NCI-H446 treated with DMSO at 0.1 percent for 48 hours (cell line): Measurements from ENCODE around the gene RNF34.

ENCODE experiments used
- DNase-seq: peaks from one replicate; lab custom pipeline; 2025; lab: John Stamatoyannopoulos, UW

Gene RNF34

DNA sequence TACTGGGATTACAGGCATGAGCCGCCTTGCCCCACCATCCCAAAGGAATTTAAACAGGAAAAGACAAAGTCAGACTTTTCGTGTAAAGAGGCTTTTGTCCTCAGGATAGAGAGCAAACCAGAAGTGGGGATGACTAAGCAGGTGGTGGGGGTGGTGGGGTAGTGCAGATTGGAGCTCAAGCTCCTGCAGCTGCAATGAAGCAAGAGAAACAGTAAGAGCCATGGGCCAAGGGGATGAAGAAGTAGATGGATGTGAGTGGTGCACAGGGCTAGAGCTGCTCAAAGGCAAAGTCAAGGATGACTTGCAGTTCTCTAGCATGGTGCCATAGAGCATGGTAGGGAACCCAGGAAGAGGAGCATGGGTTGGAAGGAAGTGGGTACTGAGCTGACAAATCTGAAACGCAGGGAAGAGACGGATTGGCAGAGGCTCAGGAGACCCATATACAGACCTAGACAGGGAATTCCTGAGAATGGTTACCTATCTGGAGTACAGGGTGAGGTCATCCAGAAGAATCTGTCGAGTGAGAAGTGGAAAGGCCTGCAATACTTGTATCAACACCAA, 11.4 kb upstream of the RNF34 start:
- DNase-seq, result no peak

DNA sequence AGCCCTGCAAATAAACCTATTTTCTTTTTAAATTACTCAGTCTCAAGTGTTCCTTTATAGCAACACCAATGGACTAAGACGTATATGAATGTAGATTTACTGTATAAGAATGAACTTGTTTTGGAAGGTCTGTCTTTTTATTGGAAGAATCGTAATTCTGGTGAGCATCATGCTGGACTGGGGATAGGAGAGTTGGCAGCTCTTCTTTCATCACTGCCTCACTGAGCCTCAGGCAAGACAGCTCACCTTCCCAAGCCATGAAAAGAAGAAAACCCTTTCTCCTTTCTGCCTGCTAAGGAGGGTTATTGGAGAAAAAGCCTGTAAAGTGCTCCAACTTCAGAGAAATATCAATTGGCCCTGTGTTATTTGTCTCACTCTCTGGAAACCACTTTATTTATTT, 9.1 kb upstream of the RNF34 start:
- no peak for DNase-seq

DNA sequence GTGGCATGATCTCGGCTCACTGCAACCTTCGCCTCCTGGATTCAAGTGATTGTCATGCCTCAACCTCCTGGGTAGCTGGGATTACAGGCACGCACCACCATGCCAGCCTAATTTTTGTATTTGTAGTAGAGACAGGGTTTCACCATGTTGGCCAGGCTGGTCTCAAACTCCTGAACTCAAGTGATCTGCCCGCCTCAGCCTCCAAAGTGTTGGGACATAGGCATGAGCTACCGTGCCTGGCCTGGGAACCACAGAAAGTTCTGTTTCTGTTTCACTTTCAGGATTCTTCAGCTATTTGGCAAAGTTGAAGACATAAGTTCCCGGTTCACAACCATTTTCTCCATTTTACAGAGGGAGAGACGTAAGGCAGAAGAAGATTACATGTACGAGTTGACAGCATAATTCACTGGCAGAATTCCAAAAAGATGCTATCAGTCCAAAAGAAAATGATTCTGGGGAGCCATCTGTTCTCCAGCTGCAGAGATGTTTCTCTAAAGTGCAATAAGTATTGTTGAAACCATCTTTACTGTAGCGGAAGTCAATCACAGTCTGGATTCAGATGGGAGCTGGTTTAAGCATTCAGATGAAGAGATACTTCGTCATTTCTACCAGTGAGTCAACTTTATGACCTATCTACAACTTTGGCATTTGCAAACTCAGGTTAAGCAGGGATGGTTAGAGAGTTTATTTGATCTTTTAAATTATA, 8.1 kb upstream of the RNF34 start:
- DNase-seq, result no peak

DNA sequence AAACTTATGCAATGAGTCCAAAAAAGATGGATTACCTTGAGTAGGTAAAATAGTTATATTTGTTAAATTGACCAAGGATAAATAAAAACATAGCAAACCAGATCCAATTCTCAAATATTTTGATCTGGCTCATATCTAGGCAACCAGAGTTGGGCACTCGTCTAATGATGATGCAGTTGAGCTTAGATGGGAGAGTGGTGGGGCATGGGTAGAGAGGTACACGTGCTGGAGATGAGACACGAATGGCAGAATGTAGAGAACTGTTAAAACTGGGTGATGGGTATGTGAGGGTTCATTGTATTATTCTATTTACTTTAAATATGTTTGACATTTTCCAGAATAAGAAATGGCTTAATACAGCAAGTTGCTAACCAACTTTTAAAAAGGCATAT, 7.6 kb upstream of the RNF34 start:
- no peak for DNase-seq

DNA sequence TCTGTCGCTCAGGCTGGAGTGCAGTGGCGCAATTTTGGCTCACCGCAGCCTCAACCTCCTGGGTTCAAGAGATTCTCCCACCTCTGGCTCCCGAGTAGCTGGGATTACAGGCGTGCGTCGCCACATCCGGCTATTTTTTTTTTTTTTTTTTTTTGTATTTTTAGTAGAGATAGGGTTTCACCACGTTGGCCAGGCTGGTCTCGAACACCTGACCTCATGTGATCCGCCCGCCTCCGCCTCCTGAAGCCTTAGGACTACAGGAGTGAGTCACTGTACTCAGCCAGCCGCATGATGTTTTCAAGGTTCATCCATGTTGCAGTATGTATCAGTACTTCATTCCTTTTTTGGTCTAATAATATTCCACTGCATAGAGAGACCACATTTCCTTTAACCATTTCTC, 2.4 kb upstream of the RNF34 start:
- DNase-seq, result no peak

DNA sequence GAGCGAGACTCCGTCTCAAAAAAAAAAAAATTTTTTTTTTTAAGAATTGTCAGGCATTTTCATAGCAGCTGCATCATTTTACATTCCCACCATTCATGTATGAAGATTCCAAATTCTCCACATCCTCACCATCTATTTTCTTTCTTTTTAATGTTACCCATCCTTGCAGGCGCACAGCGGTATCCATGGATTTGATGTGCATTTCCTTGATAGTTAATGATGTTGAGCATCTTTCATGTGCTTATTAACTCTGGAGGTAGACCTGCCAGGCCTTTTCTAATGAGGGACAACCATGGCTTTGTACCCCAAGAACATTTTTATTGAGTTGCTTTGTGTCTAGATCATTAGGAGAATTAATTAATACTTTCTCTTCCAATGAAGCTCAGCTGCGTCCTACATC, 1.6 kb upstream of the RNF34 start:
- DNase-seq, result no peak

DNA sequence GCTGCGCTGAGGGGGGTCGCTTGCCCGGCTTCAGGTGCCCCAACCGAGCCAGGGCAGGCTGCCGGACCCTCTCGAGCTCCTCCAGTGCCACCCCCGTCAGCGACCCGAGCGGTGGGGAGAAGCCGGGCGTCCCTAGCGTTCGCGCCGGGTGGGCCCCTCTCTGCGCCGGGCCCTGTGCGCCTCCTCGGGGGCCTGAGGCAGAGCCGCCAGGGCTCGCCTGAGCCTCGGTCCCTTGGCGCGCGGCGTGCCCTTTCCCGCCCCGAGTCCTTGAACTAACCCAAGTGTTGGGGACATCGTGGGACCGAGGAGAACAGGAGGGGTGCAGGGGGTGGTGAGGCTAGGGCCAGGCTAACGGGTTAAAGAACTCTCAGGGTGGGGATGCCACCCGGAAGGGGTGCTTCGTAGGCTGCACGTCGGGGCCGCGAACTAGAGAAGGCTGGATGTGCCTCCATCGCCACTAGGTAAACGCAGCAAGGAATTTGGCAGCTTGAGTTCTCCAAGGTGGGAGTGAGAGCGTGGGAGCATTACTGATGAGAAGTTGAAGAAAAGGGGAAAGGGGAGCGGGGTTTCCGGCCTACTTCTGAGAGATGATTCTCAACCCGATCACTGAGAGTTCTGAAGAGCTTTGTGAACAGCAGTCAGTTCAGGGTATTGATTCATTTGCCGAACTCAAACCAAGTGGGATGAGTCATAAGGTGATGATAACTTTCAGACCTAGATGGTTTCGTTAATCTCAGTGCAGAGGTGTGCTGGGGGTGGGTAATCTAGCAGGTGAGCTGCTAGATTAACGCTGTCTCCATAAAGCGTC, 618 bp downstream of the RNF34 start:
- DNase-seq, result no peak

DNA sequence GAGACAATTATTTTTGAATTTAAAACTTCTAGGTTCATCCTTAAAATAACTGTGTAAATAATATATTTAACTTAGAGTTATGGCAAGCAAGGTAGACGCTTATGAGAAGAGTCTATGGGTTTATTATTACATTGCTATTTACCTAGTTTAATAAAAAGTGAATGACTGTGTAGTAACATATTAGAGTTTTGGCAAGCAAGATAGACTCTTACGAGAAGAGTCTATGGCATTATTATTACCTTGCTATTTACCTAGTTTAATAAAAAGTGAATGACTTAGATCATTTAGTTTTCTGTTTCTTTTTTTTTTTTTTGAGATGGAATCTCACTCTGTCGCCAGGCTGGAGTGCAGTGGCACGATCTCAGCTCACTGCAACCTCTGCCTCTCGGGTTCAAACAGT, 3.8 kb downstream of the RNF34 start:
- DNase-seq, result no peak

DNA sequence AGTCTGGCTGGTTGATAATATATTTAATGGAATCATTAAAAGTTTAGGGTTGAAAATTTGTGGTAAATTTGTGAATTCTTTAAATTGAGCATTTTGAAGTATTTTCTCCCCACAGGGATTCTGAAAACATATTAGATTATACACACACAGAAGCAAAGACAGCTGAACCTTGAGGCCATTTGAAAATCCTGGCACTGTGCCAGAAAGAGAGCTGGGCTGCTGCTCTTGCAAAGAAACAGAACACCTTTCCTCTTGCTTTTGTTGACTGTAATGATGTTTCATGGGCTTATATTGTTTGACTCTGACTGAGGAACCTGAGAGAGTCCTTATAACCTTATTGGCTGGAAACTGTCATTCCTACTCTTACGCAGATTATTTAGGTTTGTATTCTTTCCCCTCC, 4.8 kb downstream of the RNF34 start:
- no peak for DNase-seq

DNA sequence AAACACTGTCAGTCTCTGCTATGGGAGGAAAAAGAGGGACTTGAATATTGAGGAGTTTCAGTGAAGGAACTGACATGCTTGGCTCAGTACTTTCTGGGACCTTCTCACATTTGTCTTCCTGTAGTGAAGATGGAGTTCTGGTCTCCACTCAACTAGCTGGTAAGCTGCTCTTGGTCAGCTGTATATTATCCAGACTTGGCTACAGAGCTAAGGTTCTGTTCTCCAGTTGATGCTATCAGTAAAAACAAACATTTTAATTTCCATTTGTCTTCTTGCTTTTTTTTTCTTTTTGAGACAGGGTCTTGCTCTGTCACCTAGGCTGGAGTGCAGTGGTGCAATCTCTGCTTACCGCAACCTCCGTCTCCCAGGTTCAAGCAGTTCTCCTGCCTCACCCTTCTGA, 5.3 kb downstream of the RNF34 start:
- DNase-seq, result no peak

DNA sequence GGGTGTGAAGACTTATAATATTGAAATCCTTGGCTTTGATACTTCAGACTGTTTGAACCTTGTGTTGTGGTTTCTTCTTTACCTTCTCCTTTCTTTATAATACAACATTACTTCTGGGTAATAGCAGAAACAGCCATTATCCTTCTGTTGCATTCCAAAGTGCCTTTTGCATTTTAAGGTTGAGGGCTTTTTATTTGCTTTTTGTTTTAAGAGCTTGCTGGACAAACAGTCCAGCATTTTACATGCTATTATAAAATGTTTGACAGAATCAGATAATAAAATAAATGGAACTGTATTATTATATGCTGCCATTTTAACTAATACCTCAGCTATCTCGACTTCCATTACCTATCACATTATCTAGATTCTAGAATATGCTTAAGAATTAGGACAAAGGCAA, 14.0 kb downstream of the RNF34 start:
- DNase-seq, result no peak

DNA sequence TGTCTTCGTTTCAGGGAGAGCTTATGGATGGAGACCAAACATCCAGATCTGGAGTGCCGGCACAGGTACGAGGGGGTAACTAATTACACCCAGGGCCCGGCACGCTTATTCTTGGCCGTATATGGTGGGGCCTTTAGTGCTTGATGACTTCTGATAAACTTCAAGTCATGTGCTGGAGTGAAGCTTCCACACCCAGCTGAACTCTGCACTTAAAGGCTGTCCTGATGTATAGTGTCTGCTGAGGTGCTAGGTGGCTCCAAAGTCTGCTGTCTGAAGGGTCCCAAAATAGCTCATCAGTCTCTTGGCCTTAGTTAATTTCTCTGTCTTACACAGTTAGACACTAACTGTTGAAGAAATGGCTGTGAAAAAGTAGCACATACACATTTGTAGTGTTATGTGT, 17.9 kb downstream of the RNF34 start:
- no peak for DNase-seq

DNA sequence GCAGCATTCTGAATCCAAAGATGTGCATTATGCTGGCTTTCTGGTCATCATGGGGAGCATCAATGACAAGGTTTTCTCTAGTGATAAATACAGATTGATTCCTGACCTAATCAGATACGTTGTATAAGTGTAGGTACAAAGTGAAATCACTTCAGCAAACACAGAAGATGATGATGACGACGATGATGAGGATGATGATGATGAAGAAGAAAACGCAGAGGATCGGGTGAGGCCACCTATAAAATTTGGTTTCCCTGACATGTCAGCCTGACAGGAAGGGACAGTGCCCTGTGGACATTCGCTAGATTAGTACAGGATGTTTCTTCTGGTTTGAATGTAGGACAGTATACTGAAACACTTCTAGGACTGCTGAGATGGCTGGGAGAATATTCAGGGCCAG, 20.2 kb downstream of the RNF34 start:
- DNase-seq, result no peak

DNA sequence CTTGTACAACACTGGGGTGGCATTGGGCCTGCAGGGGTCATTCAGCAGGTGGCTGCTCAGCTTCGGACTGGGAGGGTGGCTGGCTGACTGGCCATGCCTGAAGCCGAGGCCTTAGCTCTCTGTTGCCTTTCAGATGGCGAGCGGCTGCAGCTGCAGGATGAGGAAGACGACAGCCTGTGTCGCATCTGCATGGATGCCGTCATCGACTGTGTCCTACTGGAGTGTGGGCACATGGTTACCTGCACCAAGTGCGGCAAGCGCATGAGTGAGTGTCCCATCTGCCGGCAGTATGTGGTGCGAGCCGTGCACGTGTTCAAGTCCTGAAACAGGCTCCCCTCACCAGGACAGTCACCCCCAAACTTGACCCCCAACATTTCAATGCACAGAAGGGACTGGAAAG, 23.3 kb downstream of the RNF34 start:
- DNase-seq, result no peak

DNA sequence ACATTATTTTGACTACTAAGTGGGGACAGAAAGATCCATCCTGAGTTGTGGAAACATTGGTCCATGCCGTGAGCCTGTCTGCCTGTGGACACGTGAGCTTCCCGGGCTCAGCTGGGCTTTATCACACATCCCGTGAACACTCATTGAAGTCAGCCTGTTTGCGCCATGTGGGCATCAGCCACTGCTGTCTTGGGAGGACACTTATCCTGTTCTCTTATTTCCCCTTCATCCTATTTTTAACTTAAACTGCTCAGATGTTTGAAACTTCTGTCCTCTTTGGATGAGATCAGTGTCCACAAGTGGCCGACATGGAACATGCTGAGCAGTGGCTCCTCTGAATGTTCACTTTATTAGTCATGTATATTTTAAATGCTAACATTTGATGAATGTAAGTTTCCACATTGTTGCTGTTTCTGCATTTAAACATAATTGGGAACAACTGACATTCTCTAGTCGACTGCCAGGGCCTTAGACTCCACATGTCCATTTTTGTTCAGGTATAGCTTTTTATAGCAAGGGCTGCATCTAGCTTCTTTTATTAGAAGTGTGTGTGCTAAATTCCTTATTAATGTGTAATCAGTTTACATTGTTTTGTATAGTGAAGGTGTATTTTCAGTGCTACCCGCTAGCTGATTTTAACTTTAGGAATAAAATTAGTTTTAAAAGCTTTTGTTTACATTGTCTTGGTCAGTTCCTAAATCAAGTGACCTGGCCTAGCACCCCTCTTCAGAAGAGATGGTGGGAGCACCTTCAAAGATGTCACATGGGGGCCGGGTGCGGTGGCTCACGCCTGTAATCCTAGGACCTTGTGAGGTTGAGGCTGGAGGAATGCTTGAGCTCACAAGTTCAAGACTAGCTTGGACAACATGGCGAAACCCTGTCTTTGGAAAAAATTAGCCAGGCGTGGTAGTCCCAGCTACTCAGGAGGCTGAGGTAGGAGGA, 24.0 kb downstream of the RNF34 start:
- DNase-seq, result no peak

DNA sequence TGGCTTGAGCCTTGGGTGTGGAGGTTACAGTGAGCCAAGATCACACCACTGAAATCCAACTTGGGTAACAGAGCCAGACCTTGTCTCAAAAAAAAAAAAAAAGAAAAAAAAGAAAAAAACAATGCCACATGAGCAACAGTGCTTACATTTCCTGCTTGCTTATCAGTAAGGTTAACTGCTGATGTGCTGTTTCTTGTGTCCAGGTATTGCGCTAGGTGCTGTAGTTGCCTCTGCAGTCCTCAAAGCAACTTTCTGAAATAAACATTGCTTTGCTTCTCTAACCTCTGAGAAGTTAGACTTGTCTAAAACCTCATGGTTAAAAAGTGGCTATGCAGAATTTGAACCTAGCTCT, 24.7 kb downstream of the RNF34 start:
- DNase-seq, result no peak

DNA sequence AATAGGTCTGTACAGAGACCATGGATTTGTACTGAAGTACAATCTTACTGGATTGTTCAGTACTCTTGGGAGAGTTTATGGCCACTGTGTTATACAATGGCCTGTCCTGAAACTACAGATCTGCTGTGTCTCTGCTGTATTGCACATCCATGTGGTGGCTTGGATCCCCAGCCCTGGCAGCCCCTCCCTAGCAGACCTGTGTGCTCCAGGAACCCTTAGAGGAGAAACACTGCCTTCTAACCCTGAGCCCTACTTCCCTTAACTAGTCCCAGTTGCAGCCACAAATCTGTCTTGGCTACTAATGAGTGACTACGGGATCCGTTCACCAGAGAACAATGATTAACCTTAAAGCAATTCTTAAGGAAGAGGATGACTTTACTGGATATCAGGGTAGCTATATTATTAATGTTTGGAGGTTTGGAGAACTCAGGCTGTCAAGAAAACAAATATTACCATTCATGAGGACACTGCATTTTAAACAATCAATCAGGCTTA, 27.7 kb downstream of the RNF34 start:
- no peak for DNase-seq

DNA sequence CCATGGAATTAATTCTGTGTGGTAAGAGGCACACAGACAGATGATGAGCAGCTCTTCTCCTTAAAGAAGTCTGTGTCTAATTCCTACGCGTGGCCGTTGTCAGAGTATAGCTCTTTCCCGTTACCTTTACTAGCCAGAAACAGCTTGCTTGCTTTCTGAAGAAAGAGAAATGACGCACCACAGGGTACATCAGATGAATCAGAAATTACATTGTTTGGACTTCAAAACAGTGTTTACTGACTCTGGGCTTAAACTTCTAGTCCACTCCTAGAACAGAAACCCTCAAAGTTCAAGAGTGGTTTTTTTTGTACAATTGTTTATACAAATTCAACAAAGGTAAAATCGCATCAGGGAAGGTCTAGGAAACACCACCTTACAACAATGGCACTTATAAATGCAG, 29.0 kb downstream of the RNF34 start:
- DNase-seq, result no peak

DNA sequence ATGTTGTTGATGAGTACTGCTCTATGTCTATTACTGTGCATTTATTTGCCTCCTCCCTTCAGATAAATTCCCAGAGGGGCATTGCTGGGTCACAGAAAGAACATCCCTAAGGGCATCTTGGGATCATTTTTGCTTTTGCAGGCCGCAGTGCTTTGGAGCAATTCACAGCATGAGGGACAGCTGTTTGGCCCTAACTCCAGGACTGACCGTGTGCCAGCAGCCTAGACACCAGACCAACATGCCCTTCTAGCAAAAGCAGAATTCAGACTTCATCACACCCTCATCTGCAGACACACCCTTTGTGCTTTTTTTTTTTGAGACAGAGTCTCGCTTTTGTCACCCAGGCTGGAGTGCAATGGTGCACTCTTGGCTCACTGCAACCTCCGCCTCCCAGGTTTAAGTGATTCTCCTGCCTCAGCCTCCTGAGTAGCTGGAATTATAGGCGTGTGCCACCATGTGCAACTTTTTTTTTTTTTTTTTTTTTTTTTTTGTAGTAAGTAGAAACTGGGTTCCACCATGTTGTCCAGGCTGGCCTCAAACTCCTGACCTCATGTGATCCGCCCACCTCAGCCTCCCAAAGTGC, 31.0 kb downstream of the RNF34 start:
- no peak for DNase-seq

DNA sequence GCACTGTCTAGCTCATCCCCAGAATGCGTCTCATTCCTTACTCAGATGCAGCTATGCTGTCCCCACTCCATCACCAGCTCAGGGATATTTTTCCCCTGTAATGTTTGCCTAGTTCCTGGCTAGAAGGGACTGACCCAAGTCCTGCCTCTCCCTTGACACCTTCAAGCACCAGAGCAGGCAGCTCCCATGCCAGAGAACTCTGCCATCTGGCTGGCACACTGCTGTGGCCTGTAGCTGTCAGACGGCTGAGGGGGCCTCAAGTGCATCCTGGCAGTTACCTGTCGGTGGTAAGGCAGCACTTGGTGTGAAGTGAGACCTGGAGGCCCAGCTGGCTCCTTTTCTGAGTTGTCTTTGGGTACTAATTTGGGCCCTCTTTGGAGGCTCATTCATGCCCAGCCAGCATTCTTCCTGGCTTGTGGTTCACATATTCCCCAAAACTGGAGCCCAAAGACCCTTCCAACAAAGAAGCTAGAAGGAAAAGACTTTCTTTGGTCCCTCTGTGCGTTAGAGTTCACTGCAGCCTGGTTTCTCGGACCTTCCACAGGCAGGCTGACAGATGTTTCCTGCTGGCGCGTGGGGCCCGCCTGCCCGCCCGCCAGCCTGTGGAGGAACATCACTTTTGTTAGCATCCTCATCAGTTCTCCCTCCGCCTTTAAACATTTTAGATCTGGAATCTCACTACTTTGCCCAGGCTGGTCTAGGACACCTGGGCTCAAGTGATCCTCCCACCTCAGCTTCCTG, 33.0 kb downstream of the RNF34 start:
- no peak for DNase-seq

DNA sequence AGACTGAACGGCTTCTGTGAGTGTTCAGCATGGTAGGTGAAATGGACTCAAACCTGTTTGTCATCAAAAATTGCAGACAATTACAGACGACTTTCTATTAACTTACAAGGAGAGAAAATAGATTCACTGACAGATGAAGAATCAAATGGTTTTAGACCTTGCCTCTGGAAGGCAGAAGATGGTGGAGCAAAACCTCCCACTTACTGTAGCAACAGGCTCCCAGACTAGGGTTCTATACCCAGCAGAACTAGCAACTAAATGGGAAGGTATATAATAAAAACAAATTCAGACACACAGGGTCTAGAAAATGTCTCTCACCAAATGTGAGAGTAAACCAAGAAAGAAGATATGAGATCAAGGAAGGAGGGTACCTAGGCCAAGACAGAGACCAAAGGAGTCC, 36.8 kb downstream of the RNF34 start:
- no peak for DNase-seq
